GM12892 (cell line): ENCODE results near the gene HS3ST3B1.

Experiments used
- DNase-seq: peaks from one replicate; pipeline ENCODE4 v3.0.0; 2011; ENCODE audit not compliant: insufficient read length
- FAIRE-seq: peaks from 2 replicates; lab custom pipeline; 2011; peaks lifted over from hg19 to GRCh38; lab: Jason Lieb, UNC
- POLR2A ChIP-seq: IDR thresholded peaks from 2 replicates; pipeline ENCODE4 v1.6.1; 2011; ENCODE audit warnings: low read depth, low read length, control low read depth
- POLR2AphosphoS5 ChIP-seq: IDR thresholded peaks from 2 replicates; pipeline ENCODE4 v1.6.1; 2011; ENCODE audit warnings: low read depth, low read length, control low read depth
- TAF1 ChIP-seq: IDR thresholded peaks from 2 replicates; pipeline ENCODE4 v1.6.1; 2011; ENCODE audit warnings: low read depth, mild to moderate bottlenecking, control low read depth, low read length, borderline replicate concordance

Gene HS3ST3B1

GRCh38 chr17:14352136-14352535, 51.3 kb downstream of the HS3ST3B1 start:
- DNase-seq (no peak), FAIRE-seq (peak; percentile 9)
- TF ChIP-seq POLR2A, result no peak
- no peak for TF ChIP-seq POLR2AphosphoS5
- TF ChIP-seq TAF1, result no peak

- DNase-seq (no peak), FAIRE-seq (no peak)
- TF ChIP-seq POLR2AphosphoS5 (no peak), TAF1 (no peak), POLR2A (no peak)
Measured at GRCh38 chr17:14353861-14354474, 53.1 kb downstream of the HS3ST3B1 start.

- DNase-seq (no peak), FAIRE-seq (no peak)
- no peak for TF ChIP-seq TAF1
- TF ChIP-seq POLR2A, result no peak
- no peak for TF ChIP-seq POLR2AphosphoS5
Measured at GRCh38 chr17:14354807-14355206, 53.9 kb downstream of the HS3ST3B1 start.

- DNase-seq, result no peak
- FAIRE-seq, result no peak
- TF ChIP-seq TAF1 (no peak), POLR2AphosphoS5 (no peak), POLR2A (no peak)
Measured at GRCh38 chr17:14355556-14355955, 54.7 kb downstream of the HS3ST3B1 start.

GRCh38 chr17:14359163-14360020, 58.5 kb downstream of the HS3ST3B1 start:
- peak; percentile 44 for DNase-seq
- FAIRE-seq, result peak; percentile 96

GRCh38 chr17:14360856-14361255, 60.0 kb downstream of the HS3ST3B1 start:
- DNase-seq, result no peak
- no peak for FAIRE-seq
- TF ChIP-seq POLR2AphosphoS5 (no peak), TAF1 (no peak), POLR2A (no peak)

More at GRCh38 chr17:14359163-14360020, 58.5 kb downstream of the HS3ST3B1 start:
- TF ChIP-seq POLR2AphosphoS5 (no peak), TAF1 (no peak), POLR2A (no peak)

- no peak for FAIRE-seq
Measured at GRCh38 chr17:14361470-14361869, 60.6 kb downstream of the HS3ST3B1 start.

GRCh38 chr17:14361945-14362508, 61.1 kb downstream of the HS3ST3B1 start:
- TF ChIP-seq POLR2A (no peak), POLR2AphosphoS5 (no peak), TAF1 (no peak)
- FAIRE-seq (no peak), DNase-seq (no peak)

More at GRCh38 chr17:14361470-14361869, 60.6 kb downstream of the HS3ST3B1 start:
- no peak for TF ChIP-seq POLR2A
- no peak for TF ChIP-seq TAF1
- no peak for DNase-seq

- FAIRE-seq, result no peak
- no peak for DNase-seq
- TF ChIP-seq POLR2A (no peak), TAF1 (no peak), POLR2AphosphoS5 (no peak)
Measured at GRCh38 chr17:14366199-14366598, 65.3 kb downstream of the HS3ST3B1 start.

- DNase-seq (no peak), FAIRE-seq (no peak)
- no peak for TF ChIP-seq TAF1
- TF ChIP-seq POLR2AphosphoS5, result no peak
- no peak for TF ChIP-seq POLR2A
Measured at GRCh38 chr17:14372461-14372860, 71.6 kb downstream of the HS3ST3B1 start.

- no peak for FAIRE-seq
Measured at GRCh38 chr17:14372905-14373613, 72.2 kb downstream of the HS3ST3B1 start.

More at GRCh38 chr17:14372905-14373613, 72.2 kb downstream of the HS3ST3B1 start:
- TF ChIP-seq TAF1 (no peak), POLR2A (no peak), POLR2AphosphoS5 (no peak)
- DNase-seq, result no peak
